ENCODE measurements around the gene CBLB.

DNA sequence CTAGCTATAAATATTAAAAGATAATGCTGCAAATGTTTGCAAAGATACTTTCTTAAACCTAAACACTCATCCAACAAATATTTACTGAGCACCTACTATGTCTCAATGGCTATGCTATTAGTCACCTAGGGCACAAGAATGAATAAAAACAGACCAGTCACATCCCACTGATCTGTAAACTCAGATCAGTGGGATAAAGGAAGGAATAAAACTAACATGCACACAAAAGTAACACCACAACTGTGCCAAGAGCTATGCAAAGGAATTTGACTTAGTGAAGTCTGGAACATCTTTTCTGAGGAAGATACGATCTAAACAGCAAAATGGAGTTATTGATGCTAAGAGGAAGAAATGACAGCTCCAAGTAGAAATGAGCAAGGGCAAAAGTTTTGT, 56.6 kb downstream of the CBLB start:
- TF ChIP-seq CTCF (IDR thresholded peaks at IDR 0.05 in 8 of 11, conservative IDR thresholded peaks at IDR 0.05 in 3 of 11) (no peak), POLR2AphosphoS5 (IDR thresholded peaks at IDR 0.05) (no peak)
